HG03064 (cell line): Measurements from ENCODE around the gene ZMYND15.

Source experiments
- ATAC-seq: cut with Tn5 transposase; IDR thresholded peaks from one replicate; pipeline ENCODE4 v1.9.1; 2021; ENCODE audit warnings: low read depth; ENCODE audit not compliant: unreplicated experiment

The ZMYND15 gene

DNA sequence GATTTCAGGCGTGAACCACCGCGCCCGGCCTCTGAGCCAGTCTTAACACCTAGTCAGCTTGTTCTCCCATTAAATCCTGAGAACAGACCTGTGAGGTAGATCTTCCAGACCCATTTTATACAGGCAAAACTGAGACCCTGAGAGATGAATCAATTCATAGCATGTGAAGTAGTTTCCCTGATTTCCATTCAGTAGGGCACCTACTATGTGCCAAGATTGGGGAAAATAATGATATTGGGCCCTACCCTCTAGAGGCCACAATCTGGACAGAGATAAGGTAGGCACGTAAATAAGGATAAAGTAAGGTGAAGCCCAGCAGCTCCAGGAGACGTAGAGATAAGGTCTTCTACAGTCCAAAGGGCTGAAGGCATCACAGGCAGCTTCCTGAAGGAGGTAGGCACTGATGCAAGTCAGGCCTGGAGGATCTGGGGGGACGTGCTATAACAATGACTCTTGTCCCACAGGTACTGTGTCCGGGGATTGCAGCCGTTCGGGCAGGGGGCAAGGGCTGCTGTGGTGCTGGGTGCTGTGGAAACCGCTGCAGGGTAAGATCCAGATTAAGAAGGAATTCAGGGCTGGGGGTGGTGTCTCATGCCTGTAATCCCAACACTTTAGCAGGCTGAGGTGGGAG is 40.8 kb downstream of the ZMYND15 start:
- ATAC-seq: no peak

DNA sequence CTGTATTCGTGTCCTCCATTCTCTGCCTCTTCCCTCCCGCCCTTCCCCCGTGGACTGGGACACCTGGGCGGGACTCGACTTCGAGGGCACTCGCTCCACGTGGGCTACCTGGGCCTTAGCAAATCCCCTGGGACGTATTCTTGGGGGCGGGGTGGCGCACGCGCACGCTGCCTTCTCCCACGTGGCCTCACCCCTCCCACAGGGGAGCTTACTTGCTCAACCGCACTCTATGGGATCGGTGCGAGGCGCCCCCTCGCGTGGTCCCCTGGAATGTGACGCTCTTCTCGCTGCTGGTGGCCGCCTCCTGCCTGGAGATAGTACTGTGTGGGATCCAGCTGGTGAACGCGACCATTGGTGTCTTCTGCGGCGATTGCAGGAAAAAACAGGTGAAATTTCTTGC is 43.0 kb downstream of the ZMYND15 start:
- ATAC-seq: no peak

DNA sequence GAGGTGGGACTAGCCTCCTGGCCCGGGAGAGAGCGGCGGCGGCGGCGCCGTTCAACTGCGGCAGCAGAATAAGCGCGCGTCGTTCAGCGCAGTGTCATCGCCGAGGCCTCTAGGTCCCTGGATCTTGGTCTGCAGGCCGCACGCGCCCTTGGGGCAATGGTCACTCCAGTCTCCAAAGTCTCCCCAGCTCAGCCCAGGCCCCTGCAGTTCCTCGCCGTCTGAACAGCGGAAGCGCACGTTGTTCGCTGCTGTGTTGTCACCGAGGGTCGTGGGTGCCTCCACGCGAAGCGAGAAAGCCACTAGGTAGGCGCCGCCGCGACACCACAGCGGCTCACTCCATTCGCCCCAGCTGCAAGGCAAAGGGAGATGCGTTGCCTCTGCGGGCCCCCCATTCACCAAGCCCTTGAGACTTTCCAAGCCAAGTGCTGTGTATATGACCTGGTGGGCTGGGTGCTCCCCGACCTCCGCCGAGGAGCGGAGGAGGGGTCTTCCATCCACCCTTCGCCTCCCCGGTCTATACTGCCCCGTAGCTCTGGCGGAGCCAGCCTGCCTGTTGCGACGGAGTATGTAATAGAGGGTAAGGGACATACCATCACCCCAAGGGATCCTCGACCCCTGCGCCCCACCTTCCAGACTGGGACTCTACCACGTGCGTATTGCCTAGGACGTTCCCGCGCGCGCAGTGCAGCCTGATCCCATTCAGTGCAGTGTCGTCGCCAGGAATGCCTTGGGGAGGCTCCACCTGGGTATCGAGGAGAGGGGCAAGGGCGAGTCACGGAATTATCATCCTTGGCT is 45.9 kb downstream of the ZMYND15 start:
- ATAC-seq: no peak

DNA sequence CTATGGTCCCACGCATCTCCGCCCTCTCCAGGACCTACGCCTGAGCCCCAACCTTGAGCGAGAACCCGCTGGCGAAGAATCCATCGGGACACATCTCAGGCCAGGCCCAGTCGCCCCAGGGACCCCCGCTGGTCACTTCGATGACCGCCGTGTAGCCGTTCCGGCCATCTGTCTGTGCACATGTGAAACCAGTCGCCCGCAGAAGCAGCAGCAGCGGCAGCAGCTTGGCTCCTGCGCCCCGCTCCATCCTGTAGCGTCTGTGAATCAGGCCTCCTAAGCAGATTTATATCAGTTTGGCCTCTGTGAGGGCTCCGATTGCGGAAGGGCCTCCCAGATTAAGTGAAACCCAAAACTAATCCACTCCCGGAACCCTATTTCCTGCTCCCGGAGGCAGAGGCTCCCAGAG is 46.5 kb downstream of the ZMYND15 start, which contains the start of gene VMO1:
VMO1 (minus strand) TSS at position 259 of the 406 bp plus-strand sequence; CDS start at position 247, 12 bp downstream.
- ATAC-seq: no peak

DNA sequence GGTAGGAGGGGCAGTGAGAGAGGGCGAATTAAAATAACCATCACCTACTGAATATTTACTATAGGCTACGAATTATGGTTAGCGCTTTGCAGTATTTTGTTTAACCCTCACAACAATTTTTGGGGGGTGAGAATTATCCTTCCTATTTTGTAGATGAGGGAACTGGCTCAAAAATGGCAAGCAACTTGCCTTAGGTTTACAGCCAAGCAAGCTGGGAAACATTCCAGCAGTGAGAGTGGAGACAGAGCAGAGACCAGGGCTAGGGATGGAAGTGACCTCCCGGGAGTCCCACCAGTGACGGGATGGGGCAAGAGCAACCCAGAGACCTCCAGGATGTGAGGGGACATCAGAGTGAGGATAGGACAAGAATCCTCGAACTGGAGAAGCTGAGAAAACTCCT is 46.9 kb downstream of the ZMYND15 start:
- no peak for ATAC-seq

DNA sequence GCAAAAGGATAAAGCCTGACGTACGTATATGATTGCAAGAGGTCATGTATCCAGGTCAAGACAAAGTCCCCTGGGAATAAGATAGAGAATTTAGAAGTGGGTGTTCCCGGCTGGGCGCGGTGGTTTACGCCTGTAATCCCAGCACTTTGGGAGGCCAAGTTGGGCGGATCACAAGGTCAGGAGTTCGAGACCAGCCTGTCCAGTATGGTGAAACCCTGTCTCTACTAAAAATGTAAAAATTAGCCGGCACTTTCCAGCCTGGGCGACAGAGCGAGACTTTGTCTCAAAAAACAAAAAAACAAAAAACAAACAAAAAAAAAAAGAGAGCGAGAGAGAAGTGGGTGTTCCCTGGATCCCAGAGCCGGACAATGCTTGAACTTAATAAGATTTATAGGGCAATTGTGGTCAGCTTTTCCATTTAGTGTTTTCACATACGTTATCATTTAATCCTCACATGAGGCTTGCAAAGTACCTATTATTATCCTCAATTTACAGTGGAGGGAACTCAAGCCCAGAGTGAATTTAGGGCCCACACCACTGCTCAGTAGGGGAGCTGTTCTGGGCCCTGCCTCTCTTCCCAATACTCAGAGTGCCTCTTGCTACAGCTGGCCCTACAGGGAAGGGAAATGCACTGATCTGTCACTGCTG is 48.6 kb downstream of the ZMYND15 start:
- no peak for ATAC-seq

DNA sequence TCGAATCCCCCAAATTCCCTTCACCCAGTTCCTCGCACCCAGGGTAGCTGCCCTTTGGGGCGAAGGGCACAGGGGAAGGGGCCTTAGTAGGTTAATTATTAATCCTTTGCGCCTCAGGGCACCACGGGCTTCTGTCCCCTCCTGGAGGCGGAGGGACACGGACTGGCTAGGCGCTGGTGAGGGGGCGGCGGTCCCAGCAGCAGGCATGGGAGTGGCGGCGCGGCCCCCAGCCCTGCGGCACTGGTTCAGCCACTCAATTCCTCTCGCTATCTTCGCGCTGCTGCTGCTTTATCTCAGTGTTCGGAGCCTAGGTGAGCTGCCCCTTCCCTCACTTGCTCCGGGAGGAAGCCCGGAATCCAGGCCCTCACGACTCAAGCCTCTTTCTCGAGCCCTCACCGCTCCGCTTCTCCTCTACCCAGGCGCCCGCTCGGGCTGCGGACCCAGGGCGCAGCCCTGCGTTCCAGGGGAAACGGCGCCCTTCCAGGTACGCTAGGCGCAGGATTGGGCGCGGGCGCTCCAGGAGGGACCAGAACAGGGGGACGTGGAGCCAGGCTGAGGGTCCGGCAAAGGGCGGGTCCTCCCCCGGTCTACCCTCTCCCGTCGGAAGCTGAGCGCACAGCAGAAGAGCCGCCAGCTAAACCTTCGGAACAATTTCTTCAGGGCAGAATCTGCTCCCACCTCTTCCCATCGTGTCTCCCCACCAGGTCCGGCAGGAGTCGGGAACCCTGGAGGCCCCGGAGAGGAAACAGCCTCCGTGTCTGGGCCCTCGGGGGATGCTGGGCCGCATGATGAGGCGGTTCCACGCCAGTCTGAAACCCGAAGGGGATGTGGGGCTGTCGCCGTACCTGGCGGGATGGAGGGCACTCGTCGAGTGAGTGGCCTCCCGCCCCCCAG is 49.4 kb downstream of the ZMYND15 start, which contains the start of gene GLTPD2:
GLTPD2 (plus strand) TSS at position 158 of the 894 bp plus-strand sequence; CDS start at position 206, 48 bp downstream.
- no peak for ATAC-seq

DNA sequence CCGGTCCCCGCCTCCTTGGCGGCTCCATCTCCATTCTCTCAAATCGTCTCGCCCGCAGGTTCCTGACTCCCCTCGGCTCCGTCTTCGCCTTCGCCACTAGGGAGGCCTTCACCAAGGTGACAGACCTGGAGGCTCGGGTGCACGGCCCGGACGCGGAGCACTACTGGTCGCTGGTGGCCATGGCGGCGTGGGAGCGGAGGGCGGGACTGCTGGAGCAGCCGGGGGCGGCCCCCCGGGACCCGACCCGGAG is 50.0 kb downstream of the ZMYND15 start:
- no peak for ATAC-seq

DNA sequence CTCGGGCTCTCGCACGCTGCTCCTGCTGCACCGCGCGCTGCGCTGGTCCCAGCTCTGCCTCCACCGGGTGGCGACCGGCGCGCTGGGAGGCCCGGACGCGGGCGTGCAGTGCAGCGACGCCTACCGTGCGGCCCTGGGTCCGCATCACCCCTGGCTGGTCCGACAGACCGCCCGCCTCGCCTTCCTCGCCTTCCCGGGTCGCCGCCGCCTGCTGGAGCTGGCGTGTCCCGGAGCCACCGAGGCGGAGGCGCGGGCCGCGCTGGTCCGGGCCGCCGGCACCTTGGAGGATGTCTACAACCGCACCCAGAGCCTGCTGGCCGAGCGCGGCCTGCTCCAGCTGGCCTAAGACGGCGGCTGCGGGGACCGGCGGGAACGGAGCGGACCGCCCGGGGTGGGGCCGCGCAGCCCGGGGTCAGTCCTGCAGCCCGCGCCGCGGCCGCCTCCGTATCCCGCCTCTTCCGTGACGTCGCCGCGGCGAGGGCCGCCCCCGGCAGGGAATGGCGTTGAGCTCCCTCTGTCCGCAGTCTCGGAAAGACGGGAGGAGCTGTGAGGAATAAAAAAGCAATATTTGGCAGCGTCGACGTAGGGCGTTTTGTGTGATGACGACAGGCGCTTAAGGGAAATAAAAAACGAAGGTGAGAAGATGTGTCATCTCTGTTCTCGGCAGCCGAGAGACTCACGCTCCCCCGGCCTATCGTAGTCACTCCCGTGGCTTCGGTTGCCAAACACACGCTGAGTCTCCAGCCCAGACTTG is 50.5 kb downstream of the ZMYND15 start:
- peak; percentile 81 for ATAC-seq

DNA sequence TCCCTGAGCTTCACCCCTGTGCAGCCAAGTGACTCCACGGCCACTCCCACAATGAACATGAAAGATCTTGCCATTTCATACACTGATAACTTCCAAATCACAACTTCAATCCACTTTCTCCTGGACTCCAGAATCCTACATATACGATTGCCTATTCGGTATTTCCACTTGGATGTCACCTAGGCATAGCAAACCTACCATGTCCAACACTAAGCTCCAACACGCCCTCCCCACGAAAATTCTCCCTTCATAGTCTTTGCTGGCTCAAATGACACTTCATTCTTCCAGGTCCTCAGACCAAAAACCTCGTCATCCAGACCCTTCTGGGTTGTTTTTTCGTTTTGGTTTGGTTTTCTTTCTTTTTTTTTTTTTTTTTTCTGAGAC is 51.1 kb downstream of the ZMYND15 start:
- no peak for ATAC-seq

DNA sequence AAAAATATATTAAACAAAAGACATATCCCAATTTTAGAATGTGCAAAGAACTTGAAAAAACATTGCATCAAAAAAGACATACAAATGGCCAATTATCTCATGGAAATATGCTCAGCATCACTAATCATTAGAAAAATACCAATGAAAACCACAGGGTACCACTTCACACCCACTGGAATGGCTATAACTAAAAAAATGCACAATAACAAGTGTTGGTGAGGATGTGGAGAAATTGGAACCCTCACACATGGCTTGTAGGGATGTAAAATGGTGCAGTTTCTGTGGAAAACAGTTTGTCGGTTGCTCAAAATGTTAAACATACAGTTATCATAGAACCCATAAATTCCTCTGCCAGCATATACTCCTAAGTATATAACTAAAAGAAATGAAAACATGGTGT is 55.5 kb downstream of the ZMYND15 start:
- ATAC-seq: no peak
